Thoracic aorta endothelial cell (primary cell): ENCODE results near the gene CCDC97. TPM values are rescaled to one million over a fixed set of nuclear protein-coding genes. Genes with fewer than 3 reads are reported as not detected.

Experiments
- small RNA-seq: library from RNA; depleted of rRNA; stranded (forward); fragments of <200 nt; gene quantifications from one replicate; pipeline ENCODE3, GENCODE V24; 2012
- total RNA-seq: library from RNA; depleted of rRNA; stranded (reverse); fragments of >200 nt; gene quantifications from 2 replicates; pipeline ENCODE4 v1.2.3, GENCODE V29; 2012

The CCDC97 gene
- 8.0 and 11.1 TPM in 2 replicates for total RNA-seq

DNA sequence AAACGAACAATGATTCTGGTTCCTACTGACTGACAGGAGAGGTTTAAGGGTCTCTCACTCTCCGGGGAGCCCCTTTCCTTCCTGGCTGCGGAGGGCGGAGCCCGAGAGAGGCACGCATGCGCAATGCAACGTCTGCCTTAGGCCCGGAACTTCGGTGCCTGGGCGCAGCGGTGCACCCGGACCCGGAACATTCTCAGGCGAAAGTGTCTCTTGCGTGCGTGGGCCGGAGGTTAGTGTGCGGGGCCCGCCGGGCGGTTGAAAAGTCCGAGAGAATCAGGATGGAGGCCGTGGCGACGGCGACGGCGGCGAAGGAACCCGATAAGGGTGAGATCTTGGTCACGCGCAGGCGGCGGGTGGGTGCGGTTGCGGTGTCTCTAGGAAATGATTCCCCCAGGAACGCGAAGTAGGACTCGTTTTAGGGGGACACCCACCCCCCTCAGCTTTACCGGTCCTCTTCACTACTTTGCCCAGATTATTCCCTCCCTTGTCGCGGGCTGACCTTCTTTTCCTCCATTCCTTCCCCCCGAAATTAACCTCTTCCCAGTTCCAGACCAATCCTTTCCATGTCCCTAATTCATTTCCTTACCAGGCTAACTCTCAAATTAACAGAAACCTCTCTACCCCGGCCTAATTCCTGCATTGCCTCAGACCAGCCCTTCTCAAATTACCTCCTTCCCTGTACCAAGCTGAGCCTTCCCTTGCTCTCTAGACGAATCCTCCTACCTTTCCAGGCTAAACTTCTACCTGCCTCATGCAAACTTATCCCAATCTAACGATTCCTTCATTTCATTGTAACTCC lies at the start of gene CCDC97:
Gene CCDC97, plus strand, starts transcription at position 140 of the 799 bp plus-strand sequence. Its CDS starts 139 bp downstream, at position 279.

DNA sequence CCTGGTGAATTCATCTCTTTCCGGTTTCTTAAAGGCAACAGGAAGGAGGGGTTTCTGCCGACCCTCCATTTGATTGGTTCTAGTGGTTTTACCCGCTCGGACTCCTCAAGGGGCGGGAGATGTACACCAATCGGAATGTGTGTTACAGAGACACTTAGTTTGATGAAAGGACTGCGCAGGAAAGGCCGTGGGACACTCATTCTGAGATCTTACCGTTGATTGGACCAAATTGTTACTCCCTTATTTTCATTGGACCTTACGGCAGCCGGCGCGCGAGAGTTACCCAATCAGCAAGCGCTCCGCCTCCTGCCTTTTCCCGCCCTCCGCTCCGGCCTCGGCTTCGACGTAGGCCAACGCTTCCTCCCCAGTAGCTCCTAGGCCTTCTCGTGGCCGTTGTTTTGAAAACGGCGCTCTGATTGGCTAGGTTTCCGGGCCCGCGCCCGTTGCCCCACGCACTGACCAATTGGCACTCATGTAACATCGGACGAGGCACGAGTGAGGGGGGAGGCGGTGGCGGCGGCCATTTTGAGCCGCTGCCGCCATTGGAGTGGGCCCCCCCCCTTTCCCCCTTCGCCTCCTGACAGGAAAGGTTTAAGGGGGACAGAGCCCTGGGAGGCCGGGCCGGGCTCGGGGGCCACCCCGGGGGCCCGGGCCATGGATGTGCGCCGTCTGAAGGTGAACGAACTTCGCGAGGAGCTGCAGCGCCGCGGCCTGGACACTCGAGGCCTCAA lies 46.0 kb upstream of the CCDC97 start, which contains the start of gene HNRNPUL1:
Gene HNRNPUL1, plus strand, starts transcription at position 523 of the 731 bp plus-strand sequence. Its CDS starts 132 bp downstream, at position 655.

DNA sequence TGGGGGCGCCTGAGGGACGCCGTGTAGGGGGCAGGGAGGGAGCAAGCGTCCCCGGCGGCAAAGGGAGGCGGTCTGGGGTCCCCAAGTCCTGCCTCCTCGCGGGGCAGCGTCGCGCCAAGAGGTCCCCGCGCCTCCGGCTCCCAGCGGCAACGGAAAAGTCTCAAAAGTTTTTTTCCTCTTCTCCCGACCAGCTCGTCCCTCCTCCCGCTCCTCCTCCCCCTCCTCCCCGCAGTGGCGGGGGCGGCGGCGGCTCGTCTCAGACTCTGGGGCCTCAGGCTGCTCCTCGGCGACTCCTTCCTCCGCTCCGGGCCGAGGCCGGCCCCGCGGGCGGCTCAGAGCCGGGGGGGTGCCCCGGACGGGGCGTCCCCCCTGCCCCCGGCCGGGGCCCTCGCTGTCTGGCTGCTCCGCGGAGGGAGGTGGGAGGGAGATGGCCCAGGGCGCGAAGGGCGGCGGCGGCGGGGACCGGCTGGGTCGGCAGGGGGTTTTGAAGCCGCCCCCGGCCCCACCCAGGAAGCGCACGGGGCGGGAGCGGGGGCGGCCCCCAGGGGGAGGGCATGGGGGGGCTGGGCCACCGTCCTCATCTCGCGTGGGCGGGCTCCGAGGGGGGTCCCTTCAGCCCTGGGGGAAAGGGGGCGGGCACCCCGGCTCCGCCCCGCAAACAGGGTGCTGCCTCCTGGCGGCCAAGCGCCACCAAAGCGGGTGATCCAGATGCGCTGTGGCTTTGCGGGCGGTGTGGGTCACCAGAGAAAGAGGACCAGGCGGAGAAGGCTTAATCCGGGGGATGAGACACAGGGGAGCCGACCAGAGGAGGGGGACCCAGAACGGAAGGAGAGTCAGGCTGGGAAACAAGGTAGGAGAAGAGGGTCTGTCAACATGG lies 43.7 kb downstream of the CCDC97 start, which contains the start of gene TGFB1:
Gene TGFB1, minus strand, starts transcription at position 457 of the 877 bp plus-strand sequence. CDS start 878 bp downstream, outside the sequence.

DNA sequence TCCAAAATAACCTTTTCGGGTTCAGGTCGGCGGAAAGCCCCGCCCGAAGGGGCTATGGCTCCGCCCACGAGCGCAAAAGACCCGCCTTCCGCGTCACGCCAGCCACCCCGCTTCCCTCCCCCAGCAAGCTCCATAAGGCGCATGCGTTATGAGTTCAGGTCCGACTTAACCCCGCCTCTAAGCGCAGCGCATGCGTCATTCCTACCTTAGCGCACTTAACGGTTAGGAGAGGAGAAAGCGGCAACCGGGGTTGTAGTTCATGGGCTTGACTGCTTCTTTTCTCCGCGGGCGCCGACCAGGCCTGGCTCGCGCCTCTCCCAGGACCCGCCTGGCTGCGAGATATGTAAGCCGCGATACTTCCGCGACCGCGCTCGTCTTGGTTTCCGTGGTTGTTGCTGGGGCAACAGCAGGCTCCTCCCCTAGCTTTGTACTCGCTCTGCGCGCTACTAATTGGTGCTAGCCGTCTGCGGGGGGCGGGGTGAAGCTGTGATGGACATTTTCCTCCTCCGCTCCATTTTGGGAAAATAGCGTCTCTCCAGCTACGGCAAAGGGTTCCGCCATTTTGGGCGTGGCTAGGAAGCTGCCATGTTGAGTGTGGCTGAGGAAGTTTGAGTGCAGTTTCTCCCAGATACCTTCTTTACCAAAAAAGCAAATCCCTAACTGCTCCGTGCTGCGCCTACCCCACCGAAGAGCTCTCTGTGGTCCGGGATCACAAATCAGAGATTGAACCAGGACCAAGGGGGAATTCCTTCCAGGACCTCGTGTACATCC lies 54.0 kb downstream of the CCDC97 start, which contains the start of gene B9D2:
Gene B9D2, minus strand, starts transcription at position 397 of the 771 bp plus-strand sequence. CDS start 630 bp downstream, outside the sequence.

Small RNAs within 50 kb of the gene (small RNA-seq; reads per million reads assigned to genes)
- gene RN7SL34P, result not detected

Other genes starting within 250 kb of the CCDC97 start
- not detected in 2 replicates for gene CYP2A13, start 221.7 kb upstream of the CCDC97 start, total RNA-seq
- gene CYP2F1, start 195.7 kb upstream of the CCDC97 start, total RNA-seq, result not detected in 2 replicates
- gene CYP2S1, start 117.0 kb upstream of the CCDC97 start, total RNA-seq, result 0.22 and 0.93 TPM in 2 replicates
- gene AXL, start 90.9 kb upstream of the CCDC97 start, total RNA-seq, result 228 and 242 TPM in 2 replicates
- gene HNRNPUL1, start 45.8 kb upstream of the CCDC97 start, total RNA-seq, result 174 and 211 TPM in 2 replicates
- 44.5 and 45.9 TPM in 2 replicates for gene TGFB1, start 43.8 kb downstream of the CCDC97 start, total RNA-seq
- 4.1 and 4.4 TPM in 2 replicates for gene B9D2, start 54.0 kb downstream of the CCDC97 start, total RNA-seq
- gene TMEM91, start 66.4 kb downstream of the CCDC97 start, total RNA-seq, result 4.5 and 6.1 TPM in 2 replicates
- 16.0 and 18.6 TPM in 2 replicates for gene EXOSC5, start 87.2 kb downstream of the CCDC97 start, total RNA-seq
- gene BCKDHA, start 87.6 kb downstream of the CCDC97 start, total RNA-seq, result 28.2 and 36.3 TPM in 2 replicates
- gene B3GNT8, start 117.2 kb downstream of the CCDC97 start, total RNA-seq, result 3.6 and 5.0 TPM in 2 replicates
- gene DMAC2, start 129.7 kb downstream of the CCDC97 start, total RNA-seq, result 48.8 and 59.0 TPM in 2 replicates
- not detected in 2 replicates for gene ERICH4, start 133.0 kb downstream of the CCDC97 start, total RNA-seq